ENCODE data around the gene MC3R. TPM values are rescaled to one million over a fixed set of nuclear protein-coding genes. Genes with fewer than 3 reads are reported as not detected.

The MC3R gene
- total RNA-seq, 1 donor = not detected

DNA sequence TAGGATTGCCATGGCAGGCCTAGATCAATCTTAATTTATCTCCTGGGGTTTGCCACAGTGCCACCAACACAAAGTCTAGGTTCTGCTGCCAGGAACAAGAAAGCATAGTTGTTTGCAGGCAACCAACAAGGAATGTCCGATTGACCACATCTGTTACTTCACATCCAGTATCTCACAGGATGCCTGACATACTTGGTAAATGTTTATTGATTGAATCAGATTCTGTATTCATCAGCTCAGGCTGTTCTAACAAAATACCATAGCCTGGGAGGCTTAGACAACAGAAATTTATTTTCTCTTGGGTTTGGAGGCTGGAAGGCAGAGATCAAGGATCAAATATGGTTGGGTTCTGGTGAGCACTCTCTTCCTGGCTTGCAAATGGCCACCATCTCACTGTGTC, 26.3 kb upstream of the MC3R start:
- H2AFZ ChIP-seq (ENCODE audit: low read length) = no peak overlapping the region
- H4K20me1 ChIP-seq (ENCODE audit: insufficient read depth, low read length) = no peaks in the 10 kb centered on the region
- no peak overlapping the region for H3K27ac ChIP-seq (ENCODE audit: low read depth, low read length)
- H3K27me3 ChIP-seq (ENCODE audit: insufficient read depth, low read length) = no peaks in the 10 kb centered on the region
- H3K4me2 ChIP-seq (ENCODE audit: insufficient read depth, low read length) = no peak overlapping the region
- H3K4me3 ChIP-seq (ENCODE audit: insufficient read depth, low read length) = no peak overlapping the region
- no peaks in the 10 kb centered on the region for H3K4me1 ChIP-seq (ENCODE audit: insufficient read depth, low read length)
- H3K79me2 ChIP-seq (ENCODE audit: insufficient read depth, low read length) = no peaks in the 10 kb centered on the region
- no peak for DNase-seq (ENCODE audit: insufficient read length, low spot score, missing footprints)
- H3K9me3 ChIP-seq (ENCODE audit: low read depth, low read length) = no peaks in the 10 kb centered on the region
- no peak for TF ChIP-seq CTCF (IDR thresholded peaks at IDR 0.05; ENCODE audit: extremely low read depth, low read depth, low read length)
- H3K36me3 ChIP-seq (ENCODE audit: insufficient read depth, low read length) = no peaks in the 10 kb centered on the region

- Histone ChIP-seq H3K4me2 (ENCODE audit: insufficient read depth, low read length) (no peak overlapping the region), H4K20me1 (ENCODE audit: insufficient read depth, low read length) (no peaks in the 10 kb centered on the region), H3K9me3 (ENCODE audit: low read depth, low read length) (no peaks in the 10 kb centered on the region), H3K27ac (ENCODE audit: low read depth, low read length) (no peak overlapping the region), H2AFZ (ENCODE audit: low read length) (no peak overlapping the region), H3K4me3 (ENCODE audit: insufficient read depth, low read length) (no peak overlapping the region), H3K4me1 (ENCODE audit: insufficient read depth, low read length) (no peaks in the 10 kb centered on the region), H3K79me2 (ENCODE audit: insufficient read depth, low read length) (no peaks in the 10 kb centered on the region), H3K36me3 (ENCODE audit: insufficient read depth, low read length) (no peaks in the 10 kb centered on the region), H3K27me3 (ENCODE audit: insufficient read depth, low read length) (no peaks in the 10 kb centered on the region)
- DNase-seq (ENCODE audit: insufficient read length, low spot score, missing footprints) = no peak
- TF ChIP-seq CTCF (IDR thresholded peaks at IDR 0.05; ENCODE audit: extremely low read depth, low read depth, low read length) = no peak
Observed at GRCh38 chr20:56222945-56223344, 25.6 kb upstream of the MC3R start.

DNA sequence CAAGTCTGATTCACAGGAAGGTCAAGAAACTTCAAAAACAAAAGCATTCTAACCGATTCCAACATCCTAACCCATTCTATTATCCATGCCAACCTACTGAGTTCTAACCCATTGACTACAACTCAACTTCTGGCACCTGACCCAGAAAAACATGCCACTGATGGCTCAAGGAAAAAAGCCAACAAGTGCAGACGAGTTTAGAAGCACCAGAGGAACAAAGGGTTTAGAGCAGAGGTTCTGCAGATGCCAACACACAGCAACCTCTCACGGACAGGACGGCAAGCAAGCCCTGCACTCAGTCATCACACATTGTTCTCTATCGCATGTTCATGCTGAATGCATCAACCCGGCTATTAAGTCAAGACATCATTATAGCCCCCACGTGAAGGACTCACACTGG, 25.2 kb upstream of the MC3R start:
- DNase-seq (ENCODE audit: insufficient read length, low spot score, missing footprints) = no peak
- H4K20me1 ChIP-seq (ENCODE audit: insufficient read depth, low read length) = no peaks in the 10 kb centered on the region
- TF ChIP-seq CTCF (IDR thresholded peaks at IDR 0.05; ENCODE audit: extremely low read depth, low read depth, low read length) = no peak

GRCh38 chr20:56228021-56228420, 20.5 kb upstream of the MC3R start:
- Histone ChIP-seq H3K4me3 (ENCODE audit: insufficient read depth, low read length) (no peak overlapping the region), H3K27me3 (ENCODE audit: insufficient read depth, low read length) (no peaks in the 10 kb centered on the region), H4K20me1 (ENCODE audit: insufficient read depth, low read length) (no peaks in the 10 kb centered on the region), H3K79me2 (ENCODE audit: insufficient read depth, low read length) (no peaks in the 10 kb centered on the region), H3K9me3 (ENCODE audit: low read depth, low read length) (no peaks in the 10 kb centered on the region), H3K36me3 (ENCODE audit: insufficient read depth, low read length) (no peaks in the 10 kb centered on the region), H3K4me2 (ENCODE audit: insufficient read depth, low read length) (no peak overlapping the region), H2AFZ (ENCODE audit: low read length) (no peak overlapping the region), H3K4me1 (ENCODE audit: insufficient read depth, low read length) (no peaks in the 10 kb centered on the region), H3K27ac (ENCODE audit: low read depth, low read length) (no peak overlapping the region)
- no peak for TF ChIP-seq CTCF (IDR thresholded peaks at IDR 0.05; ENCODE audit: extremely low read depth, low read depth, low read length)
- no peak for DNase-seq (ENCODE audit: insufficient read length, low spot score, missing footprints)

More for the DNA sequence above, 25.2 kb upstream of the MC3R start:
- H3K4me3 ChIP-seq (ENCODE audit: insufficient read depth, low read length) = no peak overlapping the region
- no peak overlapping the region for H3K4me2 ChIP-seq (ENCODE audit: insufficient read depth, low read length)
- H3K4me1 ChIP-seq (ENCODE audit: insufficient read depth, low read length) = no peaks in the 10 kb centered on the region
- H3K27ac ChIP-seq (ENCODE audit: low read depth, low read length) = no peak overlapping the region
- no peaks in the 10 kb centered on the region for H3K9me3 ChIP-seq (ENCODE audit: low read depth, low read length)
- H3K36me3 ChIP-seq (ENCODE audit: insufficient read depth, low read length) = no peaks in the 10 kb centered on the region
- no peaks in the 10 kb centered on the region for H3K27me3 ChIP-seq (ENCODE audit: insufficient read depth, low read length)
- no peak overlapping the region for H2AFZ ChIP-seq (ENCODE audit: low read length)
- H3K79me2 ChIP-seq (ENCODE audit: insufficient read depth, low read length) = no peaks in the 10 kb centered on the region

Data from osteoblast (primary cell).